Ovary (tissue), 9 donors: Measurements from ENCODE around the gene IFFO2. TPM values are rescaled to one million over a fixed set of nuclear protein-coding genes. Genes with fewer than 3 reads are reported as not detected.
"Not testable (repeated sequence)": the region's sequence is repeated elsewhere in the genome, so short reads cannot be mapped to it uniquely, and the experiment has no call there.

Experiments used
- DNase-seq, 5 donors: peaks; one replicate each; pipeline ENCODE4 v3.0.0-alpha.2; 2019 to 2020
- H3K27ac ChIP-seq, 2 donors: fragments of 200-600 bp; one replicate each; pipeline versions ENCODE4 v1.5.1 to v1.8.0; 2019 to 2022
- H3K27me3 ChIP-seq: fragments of 200-600 bp; one replicate; pipeline ENCODE4 v1.8.0; 2022
- H3K36me3 ChIP-seq: fragments of 200-600 bp; sonication (generic); one replicate; pipeline ENCODE4 v1.5.1; 2019
- H3K4me1 ChIP-seq: one replicate; pipeline ENCODE4 v1.8.1; 2013; ENCODE audit warnings: mild to moderate bottlenecking, moderate library complexity; ENCODE audit not compliant: insufficient read depth
- H3K4me3 ChIP-seq: fragments of 200-600 bp; sonication (generic); one replicate; pipeline ENCODE4 v1.5.1; 2017
- H3K9me3 ChIP-seq, 2 donors: fragments of 200-600 bp in 1 of 2; sonication (generic) in 1 of 2; one replicate each; pipeline versions ENCODE4 v1.5.1 to v1.8.1; 2013 to 2019; ENCODE audit warnings: mild to moderate bottlenecking in 1 of 2, moderate library complexity in 1 of 2
- CTCF ChIP-seq, 3 donors: fragments of 450-650 bp in 2 of 3; fragments of 200-600 bp in 1 of 3; IDR thresholded peaks; one replicate each; pipeline versions ENCODE4 v1.5.1 to v1.8.0; 2016 to 2022; ENCODE audit warnings: antibody characterized with exemption in 3 of 3, mild to moderate bottlenecking in 1 of 3
- EP300 ChIP-seq: sonication (generic); formaldehyde crosslinking; IDR thresholded peaks from one replicate; pipeline ENCODE4 v1.6.1; 2017; ENCODE audit warnings: antibody characterized with exemption
- POLR2A ChIP-seq: fragments of 450-650 bp; IDR thresholded peaks from one replicate; pipeline ENCODE4 v1.6.1; 2017; ENCODE audit warnings: antibody characterized with exemption, mild to moderate bottlenecking, moderate library complexity
- WGBS, 3 donors: extraction: QIAGEN DNeasy Blood & Tissue Kit in 1 of 3; methylation state at CpG; one replicate each; pipeline versions ENCODE4 v1.1.5 to v1.1.7; 2013 to 2017; 5-methylcytosine and 5-hydroxymethylcytosine counted together
- intact Hi-C, 4 donors: fragments of 100-400 bp; cut with DNase I; formaldehyde crosslinking; loops; one replicate each; pipeline versions ENCODE4 v1.11.0 to v1.15.1; 2022 to 2023
- polyA plus RNA-seq, 2 donors: library from polyadenylated mRNA; stranded (reverse); fragments of 200-250 nt in 1 of 2; fragments of 350-450 nt in 1 of 2; fragmentation: Illumina TruSeq in 1 of 2; extraction: RNeasy Lipid Tissue Mini Kit (QIAGEN cat#74804) in 1 of 2; gene quantifications; one replicate each; pipeline ENCODE4 v1.2.3, GENCODE V29; 2013 to 2014
- total RNA-seq, 7 donors: library from RNA; depleted of rRNA in 2 of 7; stranded (reverse); fragments of >200 nt in 2 of 7; fragmentation: NEBNext Ultra II Directional in 3 of 7; extraction: Animal tissue kit (Norgen Biotek cat#: 25700) in 3 of 7; gene quantifications; one replicate each; pipeline versions ENCODE4 v1.1.0 to v1.2.4, GENCODE V29; 2016 to 2023
- donor health status: DM: no; HTN: no; CAD: no; lungs with moderate emphysema.
- donor health status: DM: no; HTN: no; CAD: no.
- donor health status: Bipolar disorder and iron deficiency.
- donor health status: DM: yes; HTN: yes; CAD: no.
- donor health status: DM: no; HTN: no; CAD: no.
- donor health status: DM: yes; HTN: yes; CAD: no.

The IFFO2 gene
- total and polyA plus RNA-seq, 9 donors: 3.4 to 11.2 (median 6.2) TPM

- WGBS, 3 donors: 86 to 90% (median 90%) methylated on average over 7 of the region's 7 CpGs
- Histone ChIP-seq H3K27me3 (no peaks in the 10 kb centered on the region), H3K36me3 (no peaks in the 10 kb centered on the region), H3K27ac (no peak overlapping the region), H3K4me1 (no peaks in the 10 kb centered on the region), H3K4me3 (no peak overlapping the region), H3K9me3 (no peaks in the 10 kb centered on the region)
- DNase-seq: no peak
- intact Hi-C loops: no loop called here
- no peak for TF ChIP-seq CTCF (IDR thresholded peaks at IDR 0.05)
- TF ChIP-seq EP300: no peak
- no peak for TF ChIP-seq POLR2A
Observed at GRCh38 chr1:18893120-18893519, 63.4 kb downstream of the IFFO2 start.

GRCh38 chr1:18891858-18892257, 64.6 kb downstream of the IFFO2 start:
- H3K27ac ChIP-seq, H3K9me3 ChIP-seq, H3K27me3 ChIP-seq, intact Hi-C loops, DNase-seq, H3K4me1 ChIP-seq, H3K4me3 ChIP-seq, H3K36me3 ChIP-seq: not testable (repeated sequence)
- WGBS, 3 donors: 89 to 95% (median 92%) methylated on average over 7 of the region's 7 CpGs

GRCh38 chr1:18891426-18891780, 65.1 kb downstream of the IFFO2 start:
- Histone ChIP-seq H3K36me3 (no peaks in the 10 kb centered on the region), H3K4me3 (no peak overlapping the region), H3K4me1 (no peaks in the 10 kb centered on the region), H3K9me3 (no peaks in the 10 kb centered on the region), H3K27me3 (no peaks in the 10 kb centered on the region), H3K27ac (no peak overlapping the region)
- 92 to 93% (median 92%) methylated on average over 7 of the region's 7 CpGs for WGBS, 3 donors
- no peak for DNase-seq
- intact Hi-C loops: no loop called here
- TF ChIP-seq POLR2A (no peak), CTCF (IDR thresholded peaks at IDR 0.05) (no peak), EP300 (no peak)

- TF ChIP-seq EP300: no peak
- no peak for TF ChIP-seq CTCF (IDR thresholded peaks at IDR 0.05)
- TF ChIP-seq POLR2A: no peak
- H3K27ac ChIP-seq: no peak overlapping the region
- H3K4me3 ChIP-seq: no peak overlapping the region
- H3K27me3 ChIP-seq: no peaks in the 10 kb centered on the region
- DNase-seq: peak in 2 of 5 donors; percentile 25 to 66
- intact Hi-C loops: no loop called here
- H3K36me3 ChIP-seq: no peaks in the 10 kb centered on the region
- H3K4me1 ChIP-seq: no peaks in the 10 kb centered on the region
- 32 to 46% (median 46%) methylated on average over 6 of the region's 6 CpGs for WGBS, 3 donors
- H3K9me3 ChIP-seq: no peaks in the 10 kb centered on the region
Observed at GRCh38 chr1:18890706-18891425, 65.6 kb downstream of the IFFO2 start.

- no peaks in the 10 kb centered on the region for H3K36me3 ChIP-seq
- no peak for DNase-seq
- WGBS, 3 donors: 88 to 97% (median 95%) methylated on average over 1 of the region's 1 CpG
- TF ChIP-seq EP300 (no peak), CTCF (IDR thresholded peaks at IDR 0.05) (no peak), POLR2A (no peak)
- H3K4me1 ChIP-seq: no peaks in the 10 kb centered on the region
- no peak overlapping the region for H3K4me3 ChIP-seq
- no peaks in the 10 kb centered on the region for H3K27me3 ChIP-seq
- no peak overlapping the region for H3K27ac ChIP-seq
- intact Hi-C loops: no loop called here
- H3K9me3 ChIP-seq: no peaks in the 10 kb centered on the region
Observed at GRCh38 chr1:18886003-18886335, 70.5 kb downstream of the IFFO2 start.
